ENCODE results near the gene CMC4. TPM values are rescaled to one million over a fixed set of nuclear protein-coding genes. Genes with fewer than 3 reads are reported as not detected.
A peak's percentile ranks its signal among the peaks of the same experiment; 100 is the strongest.

Gene CMC4
- total and polyA plus RNA-seq, 2 of the 4 experiments (the other 2 are of a cell fraction) = 6.4 to 8.4 TPM

DNA sequence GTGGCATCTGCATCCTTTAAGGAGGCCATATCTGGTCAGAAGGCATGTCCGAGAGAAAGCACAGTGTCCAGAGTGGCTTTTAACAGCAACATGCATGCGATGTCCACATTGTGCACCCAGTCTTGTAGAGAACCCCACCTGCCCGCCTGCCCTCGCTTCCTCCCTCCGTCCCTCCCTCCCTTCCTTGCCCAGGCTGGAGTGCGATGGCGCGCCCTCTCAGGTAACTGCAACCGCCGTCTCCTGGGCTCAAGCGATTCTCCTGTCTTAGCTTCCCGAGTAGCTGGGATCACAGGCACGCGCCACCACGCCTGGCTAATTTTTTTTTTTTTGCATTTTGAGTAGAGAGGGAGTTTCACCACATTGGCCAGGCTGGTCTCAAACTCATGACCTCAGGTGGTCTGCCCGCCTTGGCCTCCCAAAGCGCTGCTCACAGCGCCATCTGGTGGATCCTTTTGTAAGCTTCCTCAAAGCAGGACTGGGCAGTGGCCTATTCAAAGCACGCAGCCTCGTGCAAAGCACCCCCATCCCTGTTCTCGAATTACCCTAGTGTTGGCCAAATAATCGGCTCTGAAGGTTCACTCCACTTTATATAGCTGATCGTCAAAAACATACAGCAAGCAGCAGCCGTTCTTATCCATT is 15.4 kb upstream of the CMC4 start:
- H3K27me3 ChIP-seq (ENCODE audit: control insufficient read depth, insufficient read depth, low read length) = no peaks in the 10 kb centered on the region
- no peak overlapping the region for H2BK5ac ChIP-seq (ENCODE audit: low read depth, low read length, poor library complexity, severe bottlenecking)
- no peak overlapping the region for H3K4ac ChIP-seq (ENCODE audit: low read depth, low read length)
- peak; percentile 12 for DNase-seq
- H3K9me1 ChIP-seq (ENCODE audit: insufficient read depth, low read length) = no peaks in the 10 kb centered on the region
- H4K20me1 ChIP-seq (ENCODE audit: insufficient read depth, low read length) = no peaks in the 10 kb centered on the region
- BruUV-seq (replicated peaks) = no TSS peak
- H2AK9ac ChIP-seq (replicated peaks; ENCODE audit: low read depth, low read length, poor library complexity) = no peak overlapping the region
- no peak overlapping the region for H3K23ac ChIP-seq (ENCODE audit: low read depth, low read length)
- H2BK120ac ChIP-seq (ENCODE audit: low read depth, low read length) = no peak overlapping the region
- no peak overlapping the region for H3K56ac ChIP-seq (ENCODE audit: extremely low read depth, insufficient read depth, low read length)
- no peak overlapping the region for H4K5ac ChIP-seq (ENCODE audit: low read depth, low read length)
- H4K91ac ChIP-seq (ENCODE audit: insufficient read depth, low read depth, low read length) = no peak overlapping the region
- H3K4me2 ChIP-seq (ENCODE audit: low read depth, low read length) = no peak overlapping the region
- no peak overlapping the region for H3K18ac ChIP-seq (ENCODE audit: low read depth, low read length)
- TF ChIP-seq MXI1 (IDR thresholded peaks at IDR 0.05; ENCODE audit: borderline replicate concordance, low read depth, low read length) (no peak), POLR2A (IDR thresholded peaks at IDR 0.05; ENCODE audit: low read depth, low read length) (no peak), MAZ (IDR thresholded peaks at IDR 0.05; ENCODE audit: borderline replicate concordance, low read depth, low read length) (no peak), RCOR1 (IDR thresholded peaks at IDR 0.05; ENCODE audit: insufficient replicate concordance, low read length) (no peak), RAD21 (IDR thresholded peaks at IDR 0.05; ENCODE audit: low read length) (peak; percentile 46), SMC3 (IDR thresholded peaks at IDR 0.05; ENCODE audit: low read depth, low read length) (peak; percentile 40), FOS (IDR thresholded peaks at IDR 0.05; ENCODE audit: low read depth, low read length) (no peak)
- TF ChIP-seq, protein P1, sequence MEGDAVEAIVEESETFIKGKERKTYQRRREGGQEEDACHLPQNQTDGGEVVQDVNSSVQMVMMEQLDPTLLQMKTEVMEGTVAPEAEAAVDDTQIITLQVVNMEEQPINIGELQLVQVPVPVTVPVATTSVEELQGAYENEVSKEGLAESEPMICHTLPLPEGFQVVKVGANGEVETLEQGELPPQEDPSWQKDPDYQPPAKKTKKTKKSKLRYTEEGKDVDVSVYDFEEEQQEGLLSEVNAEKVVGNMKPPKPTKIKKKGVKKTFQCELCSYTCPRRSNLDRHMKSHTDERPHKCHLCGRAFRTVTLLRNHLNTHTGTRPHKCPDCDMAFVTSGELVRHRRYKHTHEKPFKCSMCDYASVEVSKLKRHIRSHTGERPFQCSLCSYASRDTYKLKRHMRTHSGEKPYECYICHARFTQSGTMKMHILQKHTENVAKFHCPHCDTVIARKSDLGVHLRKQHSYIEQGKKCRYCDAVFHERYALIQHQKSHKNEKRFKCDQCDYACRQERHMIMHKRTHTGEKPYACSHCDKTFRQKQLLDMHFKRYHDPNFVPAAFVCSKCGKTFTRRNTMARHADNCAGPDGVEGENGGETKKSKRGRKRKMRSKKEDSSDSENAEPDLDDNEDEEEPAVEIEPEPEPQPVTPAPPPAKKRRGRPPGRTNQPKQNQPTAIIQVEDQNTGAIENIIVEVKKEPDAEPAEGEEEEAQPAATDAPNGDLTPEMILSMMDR (conservative IDR thresholded peaks at IDR 0.05; ENCODE audit: low read depth, low read length) = peak; percentile 43
- no peak overlapping the region for H2BK20ac ChIP-seq (ENCODE audit: low read depth, low read length)
- POLR2A ChIA-PET (ENCODE audit: unreplicated experiment) = no interaction called here
- ATAC-seq (ENCODE audit: low read depth) = peak; percentile 32
- H3K27ac ChIP-seq (ENCODE audit: insufficient read depth, low read length) = no peak overlapping the region
- no peak overlapping the region for H3K4me3 ChIP-seq (ENCODE audit: insufficient read depth, low read depth, low read length)
- H3K79me1 ChIP-seq (ENCODE audit: low read depth in 1 of 2, low read length in 2 of 2) = no peaks in the 10 kb centered on the region
- WGBS, 2 experiments (ENCODE audit: extremely low coverage in 2 of 2, insufficient read length in 1 of 2) = 84% methylated on average over 6 of the region's 24 CpGs; no CpG with 5 or more reads in 1 of the 2 experiments
- H3K9ac ChIP-seq (ENCODE audit: low read depth, low read length) = no peak overlapping the region
- in situ Hi-C loops (cut with MboI; ENCODE audit: low sequenced_read_pairs) (no loop called here), intact Hi-C loops (cut with micrococcal nuclease) (loop anchor here (1.0 kb wide), 1 partner anchor 105 kb away; no protein-coding TSS in a partner anchor), dilution Hi-C loops (cut with HindIII; ENCODE audit: low sequenced_read_pairs, unreplicated experiment) (no loop called here)
- H2AK5ac ChIP-seq (ENCODE audit: low read depth, low read length) = no peak overlapping the region
- no peak overlapping the region for H2AFZ ChIP-seq (replicated peaks; ENCODE audit: low read length, poor library complexity)
- no peak overlapping the region for H3K14ac ChIP-seq (replicated peaks; ENCODE audit: low read depth, low read length)
- H3K9me3 ChIP-seq (ENCODE audit: control insufficient read depth, insufficient read depth, low read length) = peaks cover 2% of the 10 kb centered on the region; the same call in 1 of the 2 replicates
- CTCF ChIA-PET = interaction anchor here (0.6 to 0.8 kb wide), 3 partner anchors 11 to 359 kb away, joined by 3 to 4 read pairs (median 4); no protein-coding TSS in a partner anchor
- H4K8ac ChIP-seq (ENCODE audit: low read depth in 2 of 2, low read length in 2 of 2) = no peak overlapping the region
- H2BK15ac ChIP-seq (ENCODE audit: low read depth, low read length) = no peak overlapping the region
- peaks cover 9% of the 10 kb centered on the region for H3K36me3 ChIP-seq (ENCODE audit: control insufficient read depth, insufficient read depth, low read length)
- H3K4me1 ChIP-seq (ENCODE audit: control insufficient read depth, insufficient read depth, low read length) = no peaks in the 10 kb centered on the region
